Type B pancreatic cell (in vitro differentiated cells): Measurements from ENCODE around the gene RAB8B. TPM values are rescaled to one million over a fixed set of nuclear protein-coding genes. Genes with fewer than 3 reads are reported as not detected.

ENCODE experiments used
- DNase-seq: peaks from one replicate; pipeline ENCODE4 v3.0.0; 2021; ENCODE audit warnings: mixed read lengths; ENCODE audit not compliant: unreplicated experiment; ENCODE audit errors: extremely low spot score
- H3K27ac Mint-ChIP-seq: 2 replicates; pipeline ENCODE4 v1.8.0; 2021; ENCODE audit warnings: mild to moderate bottlenecking, mixed read lengths
- H3K27me3 Mint-ChIP-seq: 2 replicates; pipeline ENCODE4 v1.8.0; 2021; ENCODE audit warnings: mixed read lengths
- H3K36me3 Mint-ChIP-seq: 2 replicates; pipeline ENCODE4 v1.8.0; 2021; ENCODE audit warnings: mixed read lengths
- H3K4me1 Mint-ChIP-seq: one replicate; pipeline ENCODE4 v1.8.0; 2021; ENCODE audit warnings: mixed read lengths; ENCODE audit not compliant: unreplicated experiment
- H3K4me3 Mint-ChIP-seq: 2 replicates; pipeline ENCODE4 v1.8.0; 2021; ENCODE audit warnings: mild to moderate bottlenecking, mixed read lengths
- H3K9me3 Mint-ChIP-seq: 2 replicates; pipeline ENCODE4 v1.8.0; 2021; ENCODE audit warnings: mixed read lengths
- total RNA-seq: library from RNA; stranded (reverse); gene quantifications from 2 replicates; pipeline ENCODE4 v1.2.1, GENCODE V29; 2021; ENCODE audit warnings: low replicate concordance
- TF ChIP-seq, protein P1 (sequence below): fragments of 200-600 bp; sonication (generic); conservative IDR thresholded peaks from 2 replicates; pipeline ENCODE4 v1.5.0; 2021; ENCODE audit warnings: antibody characterized with exemption, mild to moderate bottlenecking

The RAB8B gene
- total RNA-seq, 1 donor from 2014 or later: 36.8 TPM

DNA sequence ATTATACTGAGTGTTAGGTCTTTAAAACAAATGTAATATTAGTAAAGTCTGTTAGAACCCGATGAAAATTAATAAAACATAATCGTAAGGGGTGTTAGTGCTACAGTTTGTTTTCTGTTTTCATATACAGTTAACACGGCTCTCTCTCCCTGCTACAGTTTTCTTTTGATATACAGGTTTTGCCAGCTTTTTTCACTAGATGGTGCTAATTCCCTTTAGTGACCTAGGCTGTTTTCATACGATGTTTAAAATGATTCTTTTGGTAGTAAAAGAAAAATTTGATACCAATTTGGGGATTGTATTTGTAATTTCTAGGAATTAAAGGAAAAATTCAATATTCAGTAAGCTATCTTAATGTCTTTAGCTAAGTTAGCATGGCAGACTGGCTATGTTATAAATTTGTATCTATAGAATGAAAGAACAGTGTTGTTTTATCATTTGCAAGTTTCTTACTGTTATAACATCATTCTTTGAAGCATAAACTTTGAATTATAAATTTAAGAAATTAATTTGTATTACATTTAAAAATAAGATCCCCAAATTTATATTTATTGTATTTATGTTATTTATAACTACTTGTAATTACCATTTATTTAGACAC, 99.5 kb downstream of the RAB8B start:
- H3K4me1 Mint-ChIP-seq: peaks cover 21% of the 10 kb centered on the region
- TF ChIP-seq, protein P1, sequence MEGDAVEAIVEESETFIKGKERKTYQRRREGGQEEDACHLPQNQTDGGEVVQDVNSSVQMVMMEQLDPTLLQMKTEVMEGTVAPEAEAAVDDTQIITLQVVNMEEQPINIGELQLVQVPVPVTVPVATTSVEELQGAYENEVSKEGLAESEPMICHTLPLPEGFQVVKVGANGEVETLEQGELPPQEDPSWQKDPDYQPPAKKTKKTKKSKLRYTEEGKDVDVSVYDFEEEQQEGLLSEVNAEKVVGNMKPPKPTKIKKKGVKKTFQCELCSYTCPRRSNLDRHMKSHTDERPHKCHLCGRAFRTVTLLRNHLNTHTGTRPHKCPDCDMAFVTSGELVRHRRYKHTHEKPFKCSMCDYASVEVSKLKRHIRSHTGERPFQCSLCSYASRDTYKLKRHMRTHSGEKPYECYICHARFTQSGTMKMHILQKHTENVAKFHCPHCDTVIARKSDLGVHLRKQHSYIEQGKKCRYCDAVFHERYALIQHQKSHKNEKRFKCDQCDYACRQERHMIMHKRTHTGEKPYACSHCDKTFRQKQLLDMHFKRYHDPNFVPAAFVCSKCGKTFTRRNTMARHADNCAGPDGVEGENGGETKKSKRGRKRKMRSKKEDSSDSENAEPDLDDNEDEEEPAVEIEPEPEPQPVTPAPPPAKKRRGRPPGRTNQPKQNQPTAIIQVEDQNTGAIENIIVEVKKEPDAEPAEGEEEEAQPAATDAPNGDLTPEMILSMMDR: peak; percentile 86
- H3K36me3 Mint-ChIP-seq: peaks cover 5% of the 10 kb centered on the region
- no peaks in the 10 kb centered on the region for H3K9me3 Mint-ChIP-seq
- no peak overlapping the region for H3K27ac Mint-ChIP-seq
- no peak overlapping the region for H3K4me3 Mint-ChIP-seq
- no peaks in the 10 kb centered on the region for H3K27me3 Mint-ChIP-seq
- no peak for DNase-seq

DNA sequence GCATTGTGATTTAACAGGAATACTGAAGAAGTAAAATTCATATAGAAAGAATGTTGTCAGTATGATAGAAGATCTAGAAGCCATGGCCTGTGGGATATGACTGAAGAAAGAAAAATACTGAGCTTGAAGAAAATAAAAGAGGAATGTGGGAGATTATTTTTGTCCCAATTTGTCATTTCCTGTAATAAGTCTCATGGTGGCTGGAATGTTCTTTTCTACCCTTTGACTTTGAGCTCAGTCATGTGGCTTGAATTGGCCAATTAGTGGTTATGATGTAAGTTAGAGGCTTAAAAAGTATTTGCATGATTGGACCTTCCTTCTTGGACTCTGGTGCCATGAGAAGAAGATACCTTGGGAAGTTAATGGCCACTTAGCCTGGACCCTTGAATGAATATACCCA, 102.1 kb downstream of the RAB8B start:
- peaks cover 9% of the 10 kb centered on the region for H3K36me3 Mint-ChIP-seq
- peaks cover 30% of the 10 kb centered on the region for H3K4me1 Mint-ChIP-seq
- no peak for DNase-seq
- TF ChIP-seq, protein P1: no peak
- no peaks in the 10 kb centered on the region for H3K9me3 Mint-ChIP-seq
- no peak overlapping the region for H3K27ac Mint-ChIP-seq
- no peaks in the 10 kb centered on the region for H3K27me3 Mint-ChIP-seq
- H3K4me3 Mint-ChIP-seq: no peak overlapping the region

- TF ChIP-seq, protein P1: no peak
- DNase-seq: no peak
- Mint-ChIP-seq H3K27ac (no peak overlapping the region), H3K4me3 (no peak overlapping the region), H3K4me1 (peaks cover 27% of the 10 kb centered on the region), H3K9me3 (no peaks in the 10 kb centered on the region), H3K27me3 (no peaks in the 10 kb centered on the region), H3K36me3 (peaks cover 9% of the 10 kb centered on the region)
Observed at GRCh38 chr15:63292241-63292640, 102.8 kb downstream of the RAB8B start.

DNA sequence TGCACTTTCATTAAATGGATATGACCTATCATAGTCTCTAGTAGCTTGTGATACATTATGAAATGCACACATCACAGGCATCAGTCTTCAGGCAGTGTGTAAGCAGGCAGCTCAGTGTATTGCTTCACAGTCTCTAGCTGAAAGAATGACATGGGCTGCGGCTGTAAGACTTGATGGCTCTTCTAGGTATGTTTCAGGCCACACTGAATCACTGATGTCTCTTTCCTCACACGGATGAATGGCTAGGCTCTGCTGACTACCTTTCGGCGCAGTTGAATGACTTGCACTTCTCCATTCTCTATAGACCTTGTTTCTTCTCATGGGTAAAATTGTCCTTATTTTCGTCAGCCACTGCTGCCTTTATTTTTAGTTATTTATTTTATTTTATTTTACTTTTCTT, 103.4 kb downstream of the RAB8B start:
- no peak overlapping the region for H3K27ac Mint-ChIP-seq
- no peak for DNase-seq
- no peaks in the 10 kb centered on the region for H3K27me3 Mint-ChIP-seq
- peaks cover 26% of the 10 kb centered on the region for H3K4me1 Mint-ChIP-seq
- peaks cover 11% of the 10 kb centered on the region for H3K36me3 Mint-ChIP-seq
- TF ChIP-seq, protein P1: no peak
- no peaks in the 10 kb centered on the region for H3K9me3 Mint-ChIP-seq
- no peak overlapping the region for H3K4me3 Mint-ChIP-seq

- Mint-ChIP-seq H3K4me3 (no peak overlapping the region), H3K36me3 (peaks cover 21% of the 10 kb centered on the region), H3K27ac (no peak overlapping the region), H3K9me3 (no peaks in the 10 kb centered on the region), H3K4me1 (peaks cover 20% of the 10 kb centered on the region), H3K27me3 (no peaks in the 10 kb centered on the region)
- TF ChIP-seq, protein P1: no peak
- no peak for DNase-seq
Observed at GRCh38 chr15:63294359-63294758, 105.0 kb downstream of the RAB8B start.

GRCh38 chr15:63295341-63295740, 105.9 kb downstream of the RAB8B start:
- TF ChIP-seq, protein P1: no peak
- Mint-ChIP-seq H3K4me3 (no peak overlapping the region), H3K27ac (no peak overlapping the region), H3K9me3 (no peaks in the 10 kb centered on the region), H3K36me3 (peaks cover 26% of the 10 kb centered on the region), H3K27me3 (no peaks in the 10 kb centered on the region), H3K4me1 (peaks cover 22% of the 10 kb centered on the region)
- no peak for DNase-seq
